MG63 (cell line): ENCODE data around the gene DFFA. TPM values are rescaled to one million over a fixed set of nuclear protein-coding genes. Genes with fewer than 3 reads are reported as not detected.
"Not testable (repeated sequence)": the region's sequence is repeated elsewhere in the genome, so short reads cannot be mapped to it uniquely, and the experiment has no call there.

Experiments
- DNase-seq: peaks from one replicate; pipeline ENCODE4 v3.0.0-alpha.2; 2020
- H3K27me3 ChIP-seq: fragments of 250-450 bp; sonication (Bioruptor Pico); 2 replicates; pipeline ENCODE4 v1.5.1; 2020; ENCODE audit warnings: mild to moderate bottlenecking, moderate library complexity
- H3K36me3 ChIP-seq: fragments of 250-450 bp; sonication (Bioruptor Pico); 2 replicates; pipeline ENCODE4 v1.5.1; 2020; ENCODE audit warnings: mild to moderate bottlenecking, moderate library complexity
- H3K4me3 ChIP-seq: fragments of 250-450 bp; sonication (Bioruptor Pico); 2 replicates; pipeline ENCODE4 v1.5.1; 2020; ENCODE audit warnings: mild to moderate bottlenecking, moderate library complexity
- H3K9me3 ChIP-seq: fragments of 250-450 bp; sonication (Bioruptor Pico); 2 replicates; pipeline ENCODE4 v1.5.1; 2020; ENCODE audit warnings: mild to moderate bottlenecking, moderate library complexity
- total RNA-seq: library from RNA; depleted of rRNA; stranded (reverse); fragments of >200 nt; shearing (Covaris generic); gene quantifications from 2 replicates; pipeline ENCODE4 v1.2.3, GENCODE V29; 2014; ENCODE audit warnings: low replicate concordance

DFFA gene
- total RNA-seq, 1 experiment from 2014 or later: 51.9 TPM

DNA sequence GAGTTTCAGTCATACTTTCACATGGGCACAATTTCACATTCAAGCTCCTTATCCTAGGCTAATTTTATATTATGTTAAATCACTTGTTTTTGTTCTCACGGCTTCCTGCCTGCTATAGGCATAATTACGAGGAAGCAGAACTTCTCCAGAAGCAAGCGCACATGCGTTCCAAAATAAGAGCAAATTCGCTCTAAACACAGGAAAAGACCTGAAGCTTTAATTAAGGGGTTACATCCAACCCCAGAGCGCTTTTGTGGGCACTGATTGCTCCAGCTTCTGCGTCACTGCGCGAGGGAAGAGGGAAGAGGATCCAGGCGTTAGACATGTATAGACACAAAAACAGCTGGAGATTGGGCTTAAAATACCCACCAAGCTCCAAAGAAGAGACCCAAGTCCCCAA lies 22.6 kb downstream of the DFFA start, which contains the start of gene CORT:
Gene CORT, plus strand, starts transcription at position 281 of the 400 bp plus-strand sequence. CDS start 193 bp downstream, outside the sequence.
- Histone ChIP-seq H3K27me3 (no peaks in the 10 kb centered on the region), H3K9me3 (no peaks in the 10 kb centered on the region), H3K36me3 (no peaks in the 10 kb centered on the region), H3K4me3 (no peak within 1 kb of the TSS)
- DNase-seq: no peak

- Histone ChIP-seq H3K4me3 (no peak overlapping the region), H3K36me3 (no peaks in the 10 kb centered on the region; the same call in 1 of the 2 replicates), H3K27me3 (no peaks in the 10 kb centered on the region), H3K9me3 (no peaks in the 10 kb centered on the region)
- DNase-seq: no peak
Observed at GRCh38 chr1:10446790-10447422, 25.4 kb downstream of the DFFA start.

- Histone ChIP-seq H3K27me3 (no peaks in the 10 kb centered on the region), H3K36me3 (no peaks in the 10 kb centered on the region; the same call in 1 of the 2 replicates), H3K9me3 (no peaks in the 10 kb centered on the region), H3K4me3 (no peak overlapping the region)
- no peak for DNase-seq
Observed at GRCh38 chr1:10444795-10445397, 27.4 kb downstream of the DFFA start.

GRCh38 chr1:10444248-10444647 lies 28.1 kb downstream of the DFFA start:
- no peaks in the 10 kb centered on the region for H3K9me3 ChIP-seq
- no peaks in the 10 kb centered on the region; the same call in 1 of the 2 replicates for H3K36me3 ChIP-seq
- DNase-seq: no peak
- no peak overlapping the region for H3K4me3 ChIP-seq
- no peaks in the 10 kb centered on the region for H3K27me3 ChIP-seq

DNA sequence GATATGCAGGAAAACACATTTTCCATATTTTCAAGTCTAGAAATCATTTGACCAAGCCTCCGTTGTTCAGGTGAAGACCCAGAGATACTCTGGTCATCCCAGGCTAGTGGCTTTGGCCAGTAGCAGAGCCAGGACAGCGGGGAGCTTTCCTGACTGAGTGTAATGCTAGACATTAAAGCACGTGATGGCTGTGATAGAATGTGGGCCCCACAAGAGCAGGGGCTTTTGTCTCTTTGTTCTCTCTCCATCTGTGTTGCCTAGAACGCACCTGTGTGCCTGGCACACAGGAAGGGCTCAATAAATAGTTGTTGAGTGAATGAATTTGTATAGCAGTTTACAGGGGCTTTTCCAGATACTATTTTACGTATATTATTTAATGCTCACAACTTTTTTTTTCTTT lies 31.5 kb downstream of the DFFA start:
- Histone ChIP-seq H3K36me3 (no peaks in the 10 kb centered on the region; the same call in 1 of the 2 replicates), H3K9me3 (no peaks in the 10 kb centered on the region), H3K27me3 (no peaks in the 10 kb centered on the region), H3K4me3 (no peak overlapping the region)
- no peak for DNase-seq

DNA sequence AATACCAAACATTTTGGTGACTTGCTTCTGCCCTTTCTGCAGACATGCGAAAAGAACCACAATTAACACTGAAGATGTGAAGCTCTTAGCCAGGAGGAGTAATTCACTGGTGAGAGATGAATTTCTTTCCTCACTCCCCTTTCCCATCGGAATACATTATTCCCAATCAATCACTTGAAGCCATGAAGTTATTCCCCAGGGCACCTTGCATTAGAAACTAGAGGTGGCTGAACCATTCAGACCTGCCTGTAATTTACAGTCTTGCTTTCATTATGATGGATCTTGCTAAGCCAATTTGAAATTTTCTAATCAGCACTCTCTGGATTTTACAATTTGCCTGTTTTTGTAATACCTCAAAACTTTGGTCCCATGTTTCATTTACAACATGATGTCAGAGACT lies 32.0 kb downstream of the DFFA start:
- DNase-seq: no peak
- Histone ChIP-seq H3K36me3 (no peaks in the 10 kb centered on the region; the same call in 1 of the 2 replicates), H3K9me3 (no peaks in the 10 kb centered on the region), H3K4me3 (no peak overlapping the region), H3K27me3 (no peaks in the 10 kb centered on the region)

DNA sequence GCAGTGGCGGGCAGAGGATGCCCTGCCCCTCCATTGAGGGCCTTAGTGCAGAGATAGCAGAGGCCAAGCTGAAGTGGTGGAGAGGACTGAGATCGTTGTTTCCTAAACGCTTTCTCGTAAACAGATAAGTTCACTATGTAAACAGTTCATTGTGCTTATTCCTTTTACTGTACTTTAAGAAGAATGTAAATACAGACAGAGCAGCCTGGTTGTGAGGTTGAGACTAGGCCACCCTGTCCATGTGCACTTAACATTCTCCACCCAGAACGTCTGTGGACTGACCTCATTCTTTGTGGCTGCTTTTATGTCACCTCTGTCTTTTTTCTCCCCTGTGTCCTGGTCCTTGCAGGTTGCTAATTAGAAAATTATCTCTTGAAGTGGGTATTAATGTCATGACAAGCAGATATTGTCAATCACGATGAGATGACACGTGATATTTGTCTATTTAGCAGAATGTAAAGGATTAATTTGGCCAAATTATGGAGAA lies 33.6 kb downstream of the DFFA start:
- H3K36me3 ChIP-seq: no peaks in the 10 kb centered on the region
- no peak overlapping the region for H3K4me3 ChIP-seq
- H3K9me3 ChIP-seq: no peaks in the 10 kb centered on the region
- DNase-seq: no peak
- H3K27me3 ChIP-seq: no peaks in the 10 kb centered on the region

DNA sequence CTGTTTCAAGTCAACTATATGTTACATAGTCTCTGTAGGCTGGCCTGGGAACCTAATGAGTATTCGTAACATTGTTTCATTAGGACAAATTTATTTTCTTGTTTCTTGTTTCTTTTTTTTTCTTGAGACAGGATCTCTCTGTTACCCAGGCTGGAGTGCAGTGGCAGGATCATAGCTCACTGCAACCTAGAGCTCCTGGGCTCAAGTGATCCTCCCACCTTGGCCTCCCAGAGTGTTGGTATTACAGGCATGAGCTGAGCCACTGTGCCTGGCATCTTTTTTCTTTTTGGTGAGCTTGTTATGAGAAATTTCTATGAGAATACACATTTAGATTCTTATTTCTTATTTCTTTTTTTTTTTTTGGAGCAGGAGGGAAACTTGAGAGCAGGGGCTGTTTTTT lies 35.3 kb downstream of the DFFA start:
- no peaks in the 10 kb centered on the region for H3K27me3 ChIP-seq
- no peaks in the 10 kb centered on the region for H3K36me3 ChIP-seq
- no peak overlapping the region for H3K4me3 ChIP-seq
- H3K9me3 ChIP-seq: no peaks in the 10 kb centered on the region
- no peak for DNase-seq

DNA sequence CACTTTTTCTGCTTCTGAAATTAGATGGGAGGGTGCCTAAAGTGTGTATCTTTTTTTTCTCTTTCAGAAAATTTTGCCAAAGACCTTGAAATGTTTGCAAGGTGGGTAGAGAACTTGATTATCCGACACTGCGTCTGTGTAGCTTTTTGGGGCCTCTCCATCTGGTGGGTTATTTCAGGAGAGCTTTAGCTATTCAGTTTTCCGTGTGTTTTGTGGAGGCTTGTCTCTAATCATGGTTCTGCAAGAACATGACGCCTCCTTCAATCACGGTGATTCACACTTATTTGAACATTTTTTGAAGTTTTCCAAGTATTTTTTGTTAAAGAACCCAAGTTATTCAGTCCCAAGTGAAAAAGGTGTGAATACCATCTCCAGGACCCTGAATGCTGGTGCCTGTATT lies 37.7 kb downstream of the DFFA start:
- H3K4me3 ChIP-seq: no peak overlapping the region

DNA sequence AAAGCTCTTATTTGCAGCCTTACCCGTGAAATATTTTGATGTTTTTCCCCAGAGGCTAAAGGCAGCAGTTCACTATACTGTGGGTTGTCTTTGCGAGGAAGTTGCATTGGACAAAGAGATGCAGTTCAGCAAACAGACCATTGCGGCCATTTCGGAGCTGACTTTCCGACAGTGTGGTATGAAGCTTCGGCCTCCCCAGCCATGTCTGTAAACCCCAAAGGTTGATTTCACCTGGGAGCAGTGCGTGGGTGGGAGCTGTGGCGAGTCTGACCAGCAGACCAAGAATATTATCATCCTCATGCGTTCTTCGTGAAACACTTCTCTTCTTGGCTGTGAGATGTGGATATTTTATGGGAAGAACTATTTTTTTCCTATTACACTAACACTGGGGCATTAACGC lies 38.5 kb downstream of the DFFA start:
- DNase-seq: no peak
- H3K4me3 ChIP-seq: no peak overlapping the region
- no peaks in the 10 kb centered on the region for H3K9me3 ChIP-seq
- no peaks in the 10 kb centered on the region for H3K27me3 ChIP-seq
- H3K36me3 ChIP-seq: no peaks in the 10 kb centered on the region

More for the DNA sequence above, 37.7 kb downstream of the DFFA start:
- no peaks in the 10 kb centered on the region for H3K27me3 ChIP-seq
- H3K9me3 ChIP-seq: no peaks in the 10 kb centered on the region
- DNase-seq: no peak
- no peaks in the 10 kb centered on the region for H3K36me3 ChIP-seq

- no peak overlapping the region for H3K4me3 ChIP-seq
Observed at GRCh38 chr1:10432910-10433700, 39.2 kb downstream of the DFFA start.

GRCh38 chr1:10431070-10431730 lies 41.1 kb downstream of the DFFA start:
- peak; percentile 21 for DNase-seq
- peak overlapping the region; percentile 77 for H3K4me3 ChIP-seq
- H3K9me3 ChIP-seq: no peaks in the 10 kb centered on the region
- no peaks in the 10 kb centered on the region for H3K27me3 ChIP-seq
- H3K36me3 ChIP-seq: no peaks in the 10 kb centered on the region

More at GRCh38 chr1:10432910-10433700, 39.2 kb downstream of the DFFA start:
- DNase-seq: no peak
- Histone ChIP-seq H3K9me3 (no peaks in the 10 kb centered on the region), H3K36me3 (no peaks in the 10 kb centered on the region), H3K27me3 (no peaks in the 10 kb centered on the region)

GRCh38 chr1:10430216-10431069 lies 41.9 kb downstream of the DFFA start, which contains the start of gene CENPS:
TSS of gene CENPS (plus strand) at chr1:10430433. CDS start at chr1:10430518, 85 bp downstream.
- peak within 1 kb of the TSS; percentile 77 for H3K4me3 ChIP-seq
- H3K9me3 ChIP-seq: no peaks in the 10 kb centered on the region

GRCh38 chr1:10429868-10430215 lies 42.5 kb downstream of the DFFA start:
- no peak for DNase-seq
- Histone ChIP-seq H3K27me3 (no peaks in the 10 kb centered on the region), H3K4me3 (peak overlapping the region; percentile 77), H3K36me3 (no peaks in the 10 kb centered on the region), H3K9me3 (no peaks in the 10 kb centered on the region)

More at GRCh38 chr1:10430216-10431069, 41.9 kb downstream of the DFFA start, which contains the start of gene CENPS:
- H3K27me3 ChIP-seq: no peaks in the 10 kb centered on the region
- H3K36me3 ChIP-seq: no peaks in the 10 kb centered on the region
- DNase-seq: peak; percentile 82

GRCh38 chr1:10428984-10429383 lies 43.3 kb downstream of the DFFA start:
- H3K27me3 ChIP-seq: no peaks in the 10 kb centered on the region
- H3K36me3 ChIP-seq: no peaks in the 10 kb centered on the region
- DNase-seq: no peak
- H3K4me3 ChIP-seq: no peak overlapping the region
- no peaks in the 10 kb centered on the region for H3K9me3 ChIP-seq

- not testable (repeated sequence) for H3K9me3 ChIP-seq, DNase-seq
Observed at GRCh38 chr1:10426535-10426848, 45.8 kb downstream of the DFFA start.

More at GRCh38 chr1:10426535-10426848, 45.8 kb downstream of the DFFA start:
- not testable (repeated sequence) for H3K4me3 ChIP-seq, H3K27me3 ChIP-seq, H3K36me3 ChIP-seq
